B cell (primary cell): ENCODE results near the gene DIRAS1. TPM values are rescaled to one million over a fixed set of nuclear protein-coding genes. Genes with fewer than 3 reads are reported as not detected.
"Not testable (repeated sequence)": the region's sequence is repeated elsewhere in the genome, so short reads cannot be mapped to it uniquely, and the experiment has no call there.

Experiments used
- ATAC-seq: fragments of 200-7000 bp; cut with Tn5 transposase; one replicate; pipeline ENCODE4 v1.10.0; 2021; ENCODE audit warnings: low read depth, mild to moderate bottlenecking, moderate number of reproducible peaks, moderate library complexity
- CTCF ChIA-PET: fragments of 350-600 bp; sonication (Branson Sonifier 250); formaldehyde crosslinking; loops from one replicate; lab custom pipeline; 2021; ENCODE audit warnings: antibody characterized with exemption, inconsistent platforms; lab: Charles Lee
- POLR2A ChIA-PET: fragments of 350-600 bp; sonication (Branson Sonifier 250); formaldehyde crosslinking; loops from one replicate; lab custom pipeline; 2021; ENCODE audit warnings: antibody characterized with exemption; lab: Charles Lee
- DNase-seq: peaks from one replicate; pipeline ENCODE4 v3.0.0; 2013
- H2AFZ ChIP-seq: 2 replicates; pipeline ENCODE4 v1.6.1; 2012; ENCODE audit warnings: mild to moderate bottlenecking, low read depth, low read length; ENCODE audit not compliant: insufficient read depth, poor library complexity, severe bottlenecking
- H3K27ac ChIP-seq, 2 donors: 1 replicate in 1 of 2; 2 replicates in 1 of 2; pipeline ENCODE4 v1.5.1; 2012 to 2013; ENCODE audit warnings: low read length in 2 of 2, mild to moderate bottlenecking in 2 of 2, moderate library complexity in 1 of 2
- H3K27me3 ChIP-seq, 4 experiments: fragments of 200-600 bp in 1 of 4; sonication (generic) in 1 of 4; replicated peaks in 1 of 4; 1 replicate in 2 of 4; 2 replicates in 2 of 4; pipeline versions ENCODE4 v1.6.1 to v1.7.0; 2013 to 2016; ENCODE audit warnings: low read length in 3 of 4, mild to moderate bottlenecking in 2 of 4, mixed read lengths in 1 of 4, moderate library complexity in 1 of 4; ENCODE audit not compliant: insufficient read depth in 4 of 4, control insufficient read depth in 3 of 4; ENCODE audit errors: control extremely low read depth in 1 of 4
- H3K36me3 ChIP-seq, 2 experiments: replicated peaks in 1 of 2; 1 replicate in 1 of 2; 2 replicates in 1 of 2; pipeline versions ENCODE4 v1.6.1 to v1.7.1; 2013; ENCODE audit warnings: low read length in 1 of 2; ENCODE audit not compliant: insufficient read depth in 2 of 2, control insufficient read depth in 1 of 2; ENCODE audit errors: control extremely low read depth in 1 of 2, extremely low read depth in 1 of 2
- H3K4me1 ChIP-seq, 2 donors: fragments of 200-600 bp in 1 of 2; sonication (generic) in 1 of 2; 1 replicate in 1 of 2; 2 replicates in 1 of 2; pipeline versions ENCODE4 v1.5.1 to v1.6.1; 2013 to 2017; ENCODE audit warnings: low read length in 2 of 2; ENCODE audit not compliant: control insufficient read depth in 2 of 2, insufficient read depth in 2 of 2
- H3K4me2 ChIP-seq: replicated peaks from 2 replicates; pipeline ENCODE3; 2012; ENCODE audit warnings: mild to moderate bottlenecking, low read depth, low read length; ENCODE audit not compliant: poor library complexity, severe bottlenecking
- H3K4me3 ChIP-seq, 5 experiments: fragments of 200-600 bp in 1 of 5; sonication (generic) in 1 of 5; 1 replicate in 3 of 5; 2 replicates in 2 of 5; pipeline versions ENCODE4 v1.5.1 to v1.7.0; 2011 to 2016; ENCODE audit warnings: low read length in 4 of 5, mild to moderate bottlenecking in 4 of 5, low read depth in 2 of 5, control low read depth in 1 of 5, moderate library complexity in 1 of 5; ENCODE audit not compliant: insufficient read depth in 1 of 5; ENCODE audit errors: control extremely low read depth in 1 of 5, extremely low read depth in 1 of 5
- H3K79me2 ChIP-seq: fragments of 200-600 bp; sonication (generic); one replicate; pipeline ENCODE4 v1.6.0; 2016; ENCODE audit warnings: low read length; ENCODE audit not compliant: control insufficient read depth, insufficient read depth
- H3K9ac ChIP-seq: fragments of 200-600 bp; sonication (generic); 2 replicates; pipeline ENCODE4 v1.6.1; 2017; ENCODE audit warnings: mild to moderate bottlenecking, low read length, moderate library complexity
- H3K9me3 ChIP-seq, 3 donors: one replicate each; pipeline versions ENCODE4 v1.6.1 to v1.7.1; 2013; ENCODE audit warnings: low read length in 2 of 3; ENCODE audit not compliant: control insufficient read depth in 2 of 3, insufficient read depth in 1 of 3; ENCODE audit errors: control extremely low read depth in 1 of 3
- H4K20me1 ChIP-seq: 2 replicates; pipeline ENCODE4 v1.6.0; 2012; ENCODE audit warnings: mild to moderate bottlenecking, low read length; ENCODE audit not compliant: insufficient read depth, control insufficient read depth, poor library complexity, severe bottlenecking
- H3K27ac Mint-ChIP-seq: one replicate; pipeline ENCODE4 v1.8.0; 2021; ENCODE audit warnings: mixed read lengths
- H3K27me3 Mint-ChIP-seq: one replicate; pipeline ENCODE4 v1.8.0; 2021; ENCODE audit warnings: mixed read lengths
- H3K4me1 Mint-ChIP-seq: one replicate; pipeline ENCODE4 v1.8.0; 2021; ENCODE audit warnings: mixed read lengths
- H3K4me3 Mint-ChIP-seq: one replicate; pipeline ENCODE4 v1.8.0; 2021; ENCODE audit warnings: mixed read lengths
- H3K9me3 Mint-ChIP-seq: one replicate; pipeline ENCODE4 v1.8.0; 2022; ENCODE audit warnings: mixed read lengths; ENCODE audit not compliant: insufficient read depth
- CTCF ChIP-seq: fragments of 200-600 bp; IDR thresholded peaks from one replicate; pipeline ENCODE4 v1.8.0; 2022; ENCODE audit warnings: antibody characterized with exemption, mild to moderate bottlenecking
- EZH2 ChIP-seq: IDR thresholded peaks from 2 replicates; pipeline ENCODE4 v1.6.1; 2012; ENCODE audit warnings: borderline replicate concordance, low read depth, mild to moderate bottlenecking, moderate library complexity, low read length; ENCODE audit not compliant: insufficient read depth, poor library complexity, severe bottlenecking
- WGBS: methylation state at CpG from one replicate; pipeline ENCODE4 v1.1.5; 2013; ENCODE audit warnings: missing lambda C conversion rate; ENCODE audit not compliant: insufficient coverage; 5-methylcytosine and 5-hydroxymethylcytosine counted together
- intact Hi-C: fragments of 100-400 bp; cut with micrococcal nuclease; formaldehyde crosslinking; loops from one replicate; pipeline ENCODE4 v1.10.0; 2022
- polyA plus RNA-seq: library from polyadenylated mRNA; depleted of rRNA; stranded (reverse); fragments of >200 nt; gene quantifications from 2 replicates; pipeline ENCODE4 v1.2.3, GENCODE V29; 2012
- total RNA-seq, 2 donors: library from RNA; stranded (reverse); fragments of 120-200 nt in 1 of 2; gene quantifications; 1 replicate in 1 of 2; 2 replicates in 1 of 2; pipeline versions ENCODE4 v1.2.3 to v1.2.4, GENCODE V29; 2013 to 2022

The DIRAS1 gene
- total and polyA plus RNA-seq, 2 donors (not counting 1 experiment from before 2014, with no cell fraction given) = 5.2 to 23.7 TPM

GRCh38 chr19:2668175-2668763 is 52.9 kb downstream of the DIRAS1 start:
- Histone ChIP-seq H3K4me1 (peaks cover 35 to 49% of the 10 kb centered on the region in 2 donors), H2AFZ (no peak overlapping the region), H3K4me3 (peak overlapping the region in 2 of 5 experiments; percentile 27 to 34), H3K4me2 (peak overlapping the region; percentile 62), H3K27ac (peak overlapping the region; percentile 77 to 78), H3K79me2 (peaks cover 97% of the 10 kb centered on the region), H4K20me1 (peaks cover 43% of the 10 kb centered on the region), H3K27me3 (no peaks in the 10 kb centered on the region), H3K36me3 (peaks cover 0 to 28% of the 10 kb centered on the region in 2 experiments), H3K9ac (peak overlapping the region; percentile 44), H3K9me3 (no peaks in the 10 kb centered on the region)
- Mint-ChIP-seq H3K4me3 (peak overlapping the region; percentile 74), H3K27me3 (no peaks in the 10 kb centered on the region), H3K9me3 (no peaks in the 10 kb centered on the region), H3K27ac (peak overlapping the region; percentile 83), H3K4me1 (peaks cover 58% of the 10 kb centered on the region)
- CTCF ChIA-PET = interaction anchor here (0.9 kb wide), 1 partner anchor 20 kb away, joined by 3 read pairs; no protein-coding TSS in a partner anchor
- POLR2A ChIA-PET = no interaction called here
- intact Hi-C loops = no loop called here
- TF ChIP-seq EZH2 (no peak), CTCF (no peak)
- 69% methylated on average over 15 of the region's 15 CpGs for WGBS
- ATAC-seq = no peak
- DNase-seq = peak; percentile 72

GRCh38 chr19:2667349-2667748 is 53.8 kb downstream of the DIRAS1 start:
- Histone ChIP-seq H3K36me3 (peaks cover 0 to 26% of the 10 kb centered on the region in 2 experiments), H3K27ac (peak overlapping the region; percentile 77 to 78), H3K79me2 (peaks cover 97% of the 10 kb centered on the region), H4K20me1 (peaks cover 47% of the 10 kb centered on the region), H3K4me1 (peaks cover 35 to 54% of the 10 kb centered on the region in 2 donors)
- H2AFZ ChIP-seq, H3K27me3 Mint-ChIP-seq, H3K27me3 ChIP-seq, intact Hi-C loops, H3K9ac ChIP-seq, H3K4me2 ChIP-seq, H3K9me3 Mint-ChIP-seq, H3K4me3 ChIP-seq, H3K9me3 ChIP-seq, ATAC-seq, POLR2A ChIA-PET, DNase-seq: not testable (repeated sequence)
- Mint-ChIP-seq H3K4me3 (peak overlapping the region; percentile 74), H3K4me1 (peaks cover 66% of the 10 kb centered on the region), H3K27ac (peak overlapping the region; percentile 67)
- 99% methylated on average over 9 of the region's 10 CpGs for WGBS
- CTCF ChIA-PET = interaction anchor here (0.6 kb wide), 1 partner anchor 43 kb away, joined by 4 read pairs; no protein-coding TSS in a partner anchor
